HG02981 (cell line): Measurements from ENCODE around the gene SENP7.
"Not testable (repeated sequence)": the region's sequence is repeated elsewhere in the genome, so short reads cannot be mapped to it uniquely, and the experiment has no call there.

Experiments
- ATAC-seq: cut with Tn5 transposase; IDR thresholded peaks from one replicate; pipeline ENCODE4 v1.9.1; 2021; ENCODE audit warnings: mild to moderate bottlenecking, moderate library complexity; ENCODE audit not compliant: unreplicated experiment

SENP7 gene

GRCh38 chr3:101333883-101334282, 179.1 kb downstream of the SENP7 start:
- ATAC-seq: no peak

GRCh38 chr3:101329016-101329673, 183.9 kb downstream of the SENP7 start:
- no peak for ATAC-seq

- ATAC-seq: no peak
These were observed 187.4 kb downstream of the SENP7 start for GRCh38 chr3:101325393-101326134.

- ATAC-seq: no peak
These were observed 192.5 kb downstream of the SENP7 start, which contains the start of gene IMPG2 for GRCh38 chr3:101320475-101320874. TSS of gene IMPG2 (minus strand) at chr3:101320575. CDS start at chr3:101320372, 203 bp downstream.

- ATAC-seq: no peak
These were observed 193.5 kb downstream of the SENP7 start for GRCh38 chr3:101319531-101319930.

GRCh38 chr3:101312545-101312944, 200.5 kb downstream of the SENP7 start:
- no peak for ATAC-seq

- ATAC-seq: no peak
These were observed 201.3 kb downstream of the SENP7 start for GRCh38 chr3:101311676-101312075.

GRCh38 chr3:101310978-101311375, 202.0 kb downstream of the SENP7 start:
- ATAC-seq: no peak

- ATAC-seq: not testable (repeated sequence)
These were observed 204.8 kb downstream of the SENP7 start for GRCh38 chr3:101308147-101308772.

GRCh38 chr3:101303836-101304235, 209.2 kb downstream of the SENP7 start:
- ATAC-seq: no peak

- no peak for ATAC-seq
These were observed 209.8 kb downstream of the SENP7 start for GRCh38 chr3:101303089-101303731.

GRCh38 chr3:101300073-101300472, 212.9 kb downstream of the SENP7 start:
- no peak for ATAC-seq

- ATAC-seq: no peak
These were observed 221.0 kb downstream of the SENP7 start for GRCh38 chr3:101292027-101292426.

GRCh38 chr3:101288294-101288693, 224.7 kb downstream of the SENP7 start:
- ATAC-seq: no peak

GRCh38 chr3:101284757-101285156, 228.3 kb downstream of the SENP7 start:
- no peak for ATAC-seq

GRCh38 chr3:101281521-101282030, 231.4 kb downstream of the SENP7 start:
- ATAC-seq: no peak

GRCh38 chr3:101279765-101280385, 233.1 kb downstream of the SENP7 start:
- no peak for ATAC-seq

GRCh38 chr3:101279162-101279561, 233.8 kb downstream of the SENP7 start:
- ATAC-seq: no peak

- ATAC-seq: no peak
These were observed 234.3 kb downstream of the SENP7 start for GRCh38 chr3:101278727-101279126.
